Measurements from ENCODE around the gene GRM2. TPM values are rescaled to one million over a fixed set of nuclear protein-coding genes. Genes with fewer than 3 reads are reported as not detected.

The GRM2 gene
- 0.08 TPM in 2 replicates for total RNA-seq

GRCh38 chr3:51706788-51707731, at the start of gene GRM2:
Gene GRM2, plus strand, starts transcription at chr3:51707068. Its CDS starts 1,916 bp downstream, at chr3:51708984.

GRCh38 chr3:51670823-51671733, 35.8 kb upstream of the GRM2 start, which contains the start of gene TEX264:
Gene TEX264, plus strand, starts transcription at chr3:51671252. Its CDS starts 3,053 bp downstream, at chr3:51674305.

Other genes with a start within 250 kb of the GRM2 start
- 9.3 and 10.9 TPM in 2 replicates for gene DCAF1, start 207.1 kb upstream of the GRM2 start, total RNA-seq
- gene RAD54L2, start 168.3 kb upstream of the GRM2 start, total RNA-seq = 7.4 and 8.1 TPM in 2 replicates
- gene TEX264, start 35.8 kb upstream of the GRM2 start, total RNA-seq = 78.4 and 96.8 TPM in 2 replicates
- gene IQCF6, start 72.2 kb downstream of the GRM2 start, total RNA-seq = not detected in 2 replicates
- gene IQCF2, start 154.5 kb downstream of the GRM2 start, total RNA-seq = not detected in 2 replicates
- not detected in 2 replicates for gene IQCF5, start 168.5 kb downstream of the GRM2 start, total RNA-seq
- not detected in 2 replicates for gene IQCF1, start 196.3 kb downstream of the GRM2 start, total RNA-seq
- 29.8 and 47.9 TPM in 2 replicates for gene RRP9, start 234.8 kb downstream of the GRM2 start, total RNA-seq
- gene PARP3, start 235.3 kb downstream of the GRM2 start, total RNA-seq = 5.7 and 5.9 TPM in 2 replicates
- not detected in 2 replicates for gene GPR62, start 248.3 kb downstream of the GRM2 start, total RNA-seq